CD14-positive monocyte (primary cell): ENCODE results near the gene FOXO1. TPM values are rescaled to one million over a fixed set of nuclear protein-coding genes. Genes with fewer than 3 reads are reported as not detected.

ENCODE experiments used
- DNase-seq, 3 donors: peaks; one replicate each; pipeline ENCODE4 v3.0.0-alpha.2; 2011 to 2022
- H2AFZ ChIP-seq: 2 replicates; pipeline ENCODE4 v1.6.0; 2012; ENCODE audit warnings: mild to moderate bottlenecking, low read depth, low read length, inconsistent platforms; ENCODE audit not compliant: insufficient read depth, poor library complexity, severe bottlenecking
- H3K27ac ChIP-seq, 2 donors: 1 replicate in 1 of 2; 2 replicates in 1 of 2; pipeline ENCODE4 v1.5.1; 2012 to 2013; ENCODE audit warnings: low read length in 2 of 2, control low read depth in 1 of 2, inconsistent platforms in 1 of 2, low read depth in 1 of 2, mild to moderate bottlenecking in 1 of 2
- H3K27me3 ChIP-seq, 2 donors: one replicate each; pipeline versions ENCODE4 v1.6.0 to v1.6.1; 2011 to 2013; ENCODE audit warnings: low read length in 2 of 2; ENCODE audit not compliant: control insufficient read depth in 2 of 2, insufficient read depth in 2 of 2
- H3K36me3 ChIP-seq, 2 donors: replicated peaks in 1 of 2; 1 replicate in 1 of 2; 2 replicates in 1 of 2; pipeline versions ENCODE4 v1.5.1 to v1.6.1; 2012 to 2013; ENCODE audit warnings: low read length in 2 of 2, control low read depth in 1 of 2, inconsistent platforms in 1 of 2, mild to moderate bottlenecking in 1 of 2; ENCODE audit not compliant: insufficient read depth in 2 of 2, control insufficient read depth in 1 of 2
- H3K4me1 ChIP-seq, 2 donors: 1 replicate in 1 of 2; 2 replicates in 1 of 2; pipeline versions ENCODE4 v1.5.1 to v1.6.1; 2012 to 2013; ENCODE audit warnings: low read length in 2 of 2, control low read depth in 1 of 2, inconsistent platforms in 1 of 2, mild to moderate bottlenecking in 1 of 2, moderate library complexity in 1 of 2; ENCODE audit not compliant: insufficient read depth in 2 of 2, control insufficient read depth in 1 of 2
- H3K4me2 ChIP-seq: replicated peaks from 2 replicates; pipeline ENCODE3; 2012; ENCODE audit warnings: low read length, moderate library complexity, mild to moderate bottlenecking; ENCODE audit not compliant: poor library complexity, severe bottlenecking; ENCODE audit errors: extremely low read depth
- H3K4me3 ChIP-seq, 3 experiments: fragments of 200-600 bp in 1 of 3; sonication (generic) in 1 of 3; replicated peaks in 1 of 3; 1 replicate in 2 of 3; 2 replicates in 1 of 3; pipeline ENCODE4 v1.5.1; 2011 to 2013; ENCODE audit warnings: low read length in 3 of 3, mild to moderate bottlenecking in 3 of 3, control low read depth in 2 of 3, low read depth in 2 of 3, inconsistent platforms in 1 of 3, moderate library complexity in 1 of 3
- H3K79me2 ChIP-seq: 2 replicates; pipeline ENCODE4 v1.6.0; 2012; ENCODE audit warnings: mild to moderate bottlenecking, control low read depth, inconsistent platforms, low read length, moderate library complexity; ENCODE audit not compliant: insufficient read depth
- H3K9ac ChIP-seq: 2 replicates; pipeline ENCODE4 v1.6.0; 2017; ENCODE audit warnings: low read length, mild to moderate bottlenecking; ENCODE audit not compliant: insufficient read depth, poor library complexity, severe bottlenecking
- H3K9me3 ChIP-seq, 2 donors: replicated peaks in 1 of 2; 1 replicate in 1 of 2; 2 replicates in 1 of 2; pipeline versions ENCODE4 v1.5.1 to v1.6.1; 2012 to 2013; ENCODE audit warnings: low read length in 2 of 2, control low read depth in 1 of 2; ENCODE audit not compliant: control insufficient read depth in 1 of 2, insufficient read depth in 1 of 2
- H4K20me1 ChIP-seq: 2 replicates; pipeline ENCODE4 v1.6.0; 2012; ENCODE audit warnings: mild to moderate bottlenecking, low read length, control low read depth, moderate library complexity; ENCODE audit not compliant: insufficient read depth
- H3K27ac Mint-ChIP-seq, 7 donors: one replicate each; pipeline ENCODE4 v1.8.0; 2020; ENCODE audit warnings: mild to moderate bottlenecking in 7 of 7, mixed read lengths in 7 of 7, moderate library complexity in 6 of 7, inconsistent platforms in 2 of 7
- H3K27me3 Mint-ChIP-seq, 3 donors: one replicate each; pipeline ENCODE4 v1.8.0; 2021 to 2022; ENCODE audit warnings: low read depth in 3 of 3, mild to moderate bottlenecking in 3 of 3, mixed read lengths in 3 of 3, moderate library complexity in 3 of 3, inconsistent platforms in 1 of 3
- H3K36me3 Mint-ChIP-seq, 2 donors: one replicate each; pipeline ENCODE4 v1.8.0; 2020; ENCODE audit warnings: mixed read lengths in 2 of 2, inconsistent platforms in 1 of 2, mild to moderate bottlenecking in 1 of 2
- H3K4me1 Mint-ChIP-seq: one replicate; pipeline ENCODE4 v1.8.0; 2020; ENCODE audit warnings: mild to moderate bottlenecking, mixed read lengths
- H3K4me3 Mint-ChIP-seq, 2 donors: one replicate each; pipeline ENCODE4 v1.8.0; 2020; ENCODE audit warnings: mild to moderate bottlenecking in 2 of 2, mixed read lengths in 2 of 2, moderate library complexity in 1 of 2
- H3K9me3 Mint-ChIP-seq, 7 donors: one replicate each; pipeline ENCODE4 v1.8.0; 2020 to 2022; ENCODE audit warnings: mixed read lengths in 7 of 7, mild to moderate bottlenecking in 6 of 7, moderate library complexity in 6 of 7, inconsistent platforms in 2 of 7
- CTCF ChIP-seq: fragments of 200-600 bp; IDR thresholded peaks from one replicate; pipeline ENCODE4 v1.8.0; 2022; ENCODE audit warnings: antibody characterized with exemption, mild to moderate bottlenecking
- WGBS: methylation state at CpG from one replicate; pipeline ENCODE4 v1.1.5; 2013; ENCODE audit warnings: missing lambda C conversion rate; ENCODE audit not compliant: insufficient coverage; 5-methylcytosine and 5-hydroxymethylcytosine counted together
- intact Hi-C, 2 donors: fragments of 100-400 bp; cut with micrococcal nuclease; formaldehyde crosslinking; loops; one replicate each; pipeline versions ENCODE4 v1.15.0 to v1.15.1; 2023
- polyA plus RNA-seq, 3 donors: library from polyadenylated mRNA; depleted of rRNA in 1 of 3; unstranded in 2 of 3; stranded (reverse) in 1 of 3; fragments of 300-500 nt in 2 of 3; fragments of >200 nt in 1 of 3; fragmentation: Illumina TruSeq in 2 of 3; gene quantifications; 1 replicate in 2 of 3; 2 replicates in 1 of 3; pipeline ENCODE4 v1.2.3, GENCODE V29; 2012 to 2021

FOXO1 gene
- polyA plus RNA-seq, 3 donors: 3.1 to 11.3 (median 8.0) TPM

GRCh38 chr13:40631605-40632004, 34.8 kb downstream of the FOXO1 start:
- H3K27me3 Mint-ChIP-seq: peaks cover 0 to 5% (median 2%) of the 10 kb centered on the region in 3 donors
- H3K27ac Mint-ChIP-seq: no peak overlapping the region
- peaks cover 27% of the 10 kb centered on the region for H3K4me1 Mint-ChIP-seq
- H3K27me3 ChIP-seq: no peaks in the 10 kb centered on the region
- no peak overlapping the region for H3K27ac ChIP-seq
- peaks cover 0 to 1% (median 0%) of the 10 kb centered on the region in 7 donors for H3K9me3 Mint-ChIP-seq
- peaks cover 91% of the 10 kb centered on the region for H4K20me1 ChIP-seq
- no peak for DNase-seq
- H3K9ac ChIP-seq: no peak overlapping the region
- peaks cover 16 to 18% of the 10 kb centered on the region in 2 donors for H3K36me3 Mint-ChIP-seq
- WGBS: no CpG with 5 or more reads among the region's 4 CpGs
- no peak for TF ChIP-seq CTCF
- H3K9me3 ChIP-seq: no peaks in the 10 kb centered on the region
- no peak overlapping the region for H3K4me2 ChIP-seq
- intact Hi-C loops: no loop called here
- H3K36me3 ChIP-seq: no peaks in the 10 kb centered on the region
- peaks cover 3% of the 10 kb centered on the region for H3K79me2 ChIP-seq
- no peak overlapping the region for H2AFZ ChIP-seq
- H3K4me1 ChIP-seq: peaks cover 21% of the 10 kb centered on the region in 2 donors
- no peak overlapping the region for H3K4me3 Mint-ChIP-seq
- H3K4me3 ChIP-seq: no peak overlapping the region

GRCh38 chr13:40629678-40630384, 36.6 kb downstream of the FOXO1 start:
- Histone ChIP-seq H3K36me3 (no peaks in the 10 kb centered on the region), H3K79me2 (peaks cover 3% of the 10 kb centered on the region), H3K27ac (peak overlapping the region; percentile 39 to 63), H3K4me1 (peaks cover 32 to 36% of the 10 kb centered on the region in 2 donors), H3K27me3 (no peaks in the 10 kb centered on the region), H3K4me3 (no peak overlapping the region), H2AFZ (no peak overlapping the region), H3K9ac (no peak overlapping the region), H4K20me1 (peaks cover 93% of the 10 kb centered on the region), H3K9me3 (no peaks in the 10 kb centered on the region), H3K4me2 (peak overlapping the region; percentile 16)
- no peak for TF ChIP-seq CTCF
- intact Hi-C loops: loop anchor here in 1 of 2 donors (5.0 kb wide), 1 partner anchor 37 kb away; the partner anchor contains the start of gene FOXO1
- Mint-ChIP-seq H3K4me3 (no peak overlapping the region), H3K27me3 (peaks cover 0 to 5% (median 2%) of the 10 kb centered on the region in 3 donors), H3K4me1 (peaks cover 36% of the 10 kb centered on the region), H3K36me3 (peaks cover 16 to 18% of the 10 kb centered on the region in 2 donors), H3K9me3 (peaks cover 0 to under 1% (median 0%) of the 10 kb centered on the region in 7 donors), H3K27ac (peak overlapping the region; percentile 50 to 80 (median 70))
- 0% methylated on average over 2 of the region's 3 CpGs for WGBS
- peak; percentile 27 to 52 (median 28) for DNase-seq
